ENCODE data around the gene NR2F1-AS1. TPM values are rescaled to one million over a fixed set of nuclear protein-coding genes. Genes with fewer than 3 reads are reported as not detected.
"Not testable (repeated sequence)": the region's sequence is repeated elsewhere in the genome, so short reads cannot be mapped to it uniquely, and the experiment has no call there.

The NR2F1-AS1 gene
- polyA plus RNA-seq, 12 donors = 2.9 to 13.1 (median 5.0) TPM; not detected in 1

DNA sequence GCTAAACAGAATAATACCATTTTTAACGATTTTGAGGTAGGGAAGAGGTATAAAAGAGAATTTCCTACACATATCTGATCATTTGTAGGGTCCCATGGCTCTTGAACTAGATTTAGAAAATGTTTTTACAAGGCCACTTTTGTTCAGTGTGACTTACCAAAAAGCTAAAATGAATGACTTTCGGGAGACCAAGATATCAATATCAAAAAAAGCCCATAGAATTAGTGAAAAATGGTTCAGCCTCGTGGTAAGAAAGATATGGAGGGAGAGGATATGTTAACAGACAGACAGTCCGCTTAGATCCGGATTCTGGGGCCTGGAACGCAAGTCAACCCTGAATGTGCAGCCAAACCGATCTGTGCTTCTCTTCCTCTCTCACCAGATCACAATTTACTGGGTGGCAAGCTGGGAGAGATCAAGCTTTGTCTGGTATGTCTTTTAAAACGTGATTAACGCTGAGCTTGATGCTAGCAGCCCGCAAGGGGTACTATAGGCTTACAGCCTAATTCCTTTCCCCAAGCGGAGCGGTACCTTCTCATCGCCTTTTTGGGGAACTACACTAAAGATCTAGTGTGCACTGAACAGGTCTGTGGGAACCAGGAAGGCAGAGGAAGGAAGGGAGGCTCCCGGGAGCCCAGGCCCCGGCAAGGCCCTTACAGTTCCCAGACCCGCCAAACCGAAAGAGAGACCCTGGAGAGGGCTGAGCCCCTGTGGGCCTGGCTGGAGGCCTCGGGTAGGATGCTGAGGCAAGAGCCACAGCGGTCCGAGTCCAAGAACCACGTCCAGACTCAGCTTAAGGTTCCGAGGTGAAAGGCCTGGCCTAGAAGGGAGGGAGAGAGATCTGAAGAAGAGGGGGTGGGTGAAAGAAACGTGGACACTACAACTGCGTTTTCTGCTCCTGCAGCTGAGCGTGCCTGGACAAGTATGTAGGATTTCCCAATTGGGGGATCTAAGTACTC is 2.9 kb downstream of the NR2F1-AS1 start:
- no peak for DNase-seq

DNA sequence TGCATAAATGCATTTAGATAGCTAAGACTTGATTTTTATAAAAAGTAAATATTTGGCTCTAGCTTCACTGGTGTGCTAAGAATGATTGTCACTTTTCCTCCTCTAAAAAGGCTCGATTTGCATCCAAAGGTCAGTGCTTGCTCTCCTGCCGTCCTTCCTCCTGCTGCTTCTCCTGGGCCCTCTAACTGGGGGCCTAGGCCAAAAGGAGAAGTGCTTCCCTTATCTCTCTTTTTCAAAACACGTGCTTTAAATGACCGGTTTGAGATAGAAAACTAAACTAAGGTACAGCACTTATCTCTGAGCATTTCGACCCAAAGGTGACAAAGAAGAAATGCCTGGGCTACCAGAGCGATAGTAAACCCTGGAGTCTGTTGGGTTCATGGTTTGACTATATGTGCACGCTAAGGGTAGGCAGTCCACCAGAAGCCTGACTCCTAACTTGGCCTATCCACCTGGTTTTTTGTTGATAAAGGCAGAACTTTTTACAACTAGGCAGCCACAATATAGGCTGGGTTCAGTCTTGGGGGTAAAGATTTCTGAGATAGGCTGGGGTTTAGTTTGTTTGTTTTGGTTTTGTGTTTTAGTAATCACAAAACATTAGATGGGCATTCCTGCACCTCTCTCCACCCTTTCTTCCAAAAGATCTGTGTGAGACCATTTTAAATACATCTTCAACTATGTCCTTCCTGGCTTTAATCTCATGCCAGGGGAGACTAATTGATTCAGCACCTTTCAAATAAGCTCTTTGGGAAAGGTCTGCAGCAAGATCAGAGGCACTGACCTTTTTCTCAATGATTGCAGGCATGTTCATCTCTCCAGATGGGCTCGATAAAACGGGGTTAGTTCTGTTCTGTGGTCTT is 3.8 kb downstream of the NR2F1-AS1 start:
- DNase-seq = no peak

DNA sequence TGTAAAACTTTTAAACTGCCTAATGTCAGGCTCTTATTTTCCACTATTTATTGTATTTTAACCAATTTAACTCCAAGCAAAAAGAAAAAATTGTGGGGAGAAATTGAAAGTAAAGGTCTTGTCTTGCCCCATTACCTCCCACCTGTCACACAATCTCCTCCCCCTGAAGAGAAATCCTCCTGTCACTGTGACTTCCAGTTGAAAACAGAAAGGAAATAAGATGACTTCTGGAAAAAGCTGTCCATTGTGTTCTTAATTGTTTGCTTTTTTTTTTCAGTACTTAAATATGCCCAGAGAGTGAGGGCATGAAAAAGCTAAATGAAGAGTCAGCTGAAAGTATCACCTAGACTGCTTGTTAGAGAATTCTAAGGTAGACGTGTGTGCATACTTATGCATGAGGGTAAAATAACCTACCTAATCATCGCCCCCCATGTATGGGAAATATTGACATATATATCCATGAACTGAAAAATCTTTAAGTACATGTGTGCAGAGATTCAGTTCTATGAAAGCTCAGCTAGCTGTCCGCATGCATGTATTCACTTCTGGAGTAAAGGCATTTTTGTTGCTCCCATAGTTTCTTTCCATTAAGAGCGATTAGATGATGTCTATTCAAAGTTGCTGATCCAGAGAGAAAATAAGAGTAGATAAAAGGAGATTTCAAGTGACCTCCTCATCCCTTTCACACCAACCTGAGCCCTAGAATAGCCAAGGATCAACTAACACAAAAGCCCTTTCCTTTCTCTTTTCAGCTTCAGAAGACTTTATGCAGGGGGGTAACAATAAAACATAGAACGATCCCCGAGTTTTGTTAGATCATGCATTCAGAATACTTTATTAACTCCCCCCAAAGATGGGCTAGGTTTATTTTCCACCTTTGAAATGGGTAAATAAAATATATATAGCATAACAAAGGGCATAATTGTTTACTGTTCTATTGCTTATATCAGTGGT is 5.3 kb downstream of the NR2F1-AS1 start:
- no peak for DNase-seq

DNA sequence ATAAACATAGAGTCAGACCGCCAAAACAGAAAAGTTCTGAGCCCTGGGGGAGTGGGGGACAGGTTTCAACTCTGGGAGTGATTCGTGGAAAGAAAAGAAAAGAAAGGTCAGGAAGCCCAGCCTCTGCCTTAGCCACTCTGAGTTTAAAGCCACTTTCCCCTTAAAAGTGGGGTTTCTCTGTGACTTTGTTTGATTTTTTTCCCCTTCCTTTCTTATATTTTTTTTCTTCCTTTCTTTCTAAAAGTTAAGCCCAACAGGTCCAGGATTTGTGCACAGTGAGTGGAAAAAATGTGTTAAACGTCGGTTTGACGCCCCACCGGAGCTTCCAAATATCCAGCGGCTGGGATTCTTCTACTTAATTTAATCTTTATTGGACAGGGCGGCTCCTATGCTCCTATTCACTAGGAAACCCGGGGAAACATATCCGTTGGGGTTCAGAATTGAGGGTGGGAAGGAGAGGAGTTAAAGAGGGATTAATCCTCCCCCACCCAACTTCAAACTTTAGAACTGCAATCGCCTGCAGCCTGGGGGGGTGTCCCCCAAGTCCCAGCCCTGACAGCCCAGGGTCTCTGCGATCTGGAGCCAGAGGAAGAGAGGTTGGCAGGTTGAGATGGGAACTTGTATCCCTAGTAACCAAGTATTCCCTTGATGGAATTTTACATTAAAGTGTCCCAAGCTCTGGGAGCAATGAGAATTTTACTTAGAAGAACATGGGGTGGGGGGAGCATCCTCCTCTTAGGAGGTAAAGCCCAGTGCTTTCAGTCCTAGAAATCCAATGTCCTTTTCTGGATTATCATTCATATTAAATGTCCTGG is 6.3 kb downstream of the NR2F1-AS1 start:
- no peak for DNase-seq

DNA sequence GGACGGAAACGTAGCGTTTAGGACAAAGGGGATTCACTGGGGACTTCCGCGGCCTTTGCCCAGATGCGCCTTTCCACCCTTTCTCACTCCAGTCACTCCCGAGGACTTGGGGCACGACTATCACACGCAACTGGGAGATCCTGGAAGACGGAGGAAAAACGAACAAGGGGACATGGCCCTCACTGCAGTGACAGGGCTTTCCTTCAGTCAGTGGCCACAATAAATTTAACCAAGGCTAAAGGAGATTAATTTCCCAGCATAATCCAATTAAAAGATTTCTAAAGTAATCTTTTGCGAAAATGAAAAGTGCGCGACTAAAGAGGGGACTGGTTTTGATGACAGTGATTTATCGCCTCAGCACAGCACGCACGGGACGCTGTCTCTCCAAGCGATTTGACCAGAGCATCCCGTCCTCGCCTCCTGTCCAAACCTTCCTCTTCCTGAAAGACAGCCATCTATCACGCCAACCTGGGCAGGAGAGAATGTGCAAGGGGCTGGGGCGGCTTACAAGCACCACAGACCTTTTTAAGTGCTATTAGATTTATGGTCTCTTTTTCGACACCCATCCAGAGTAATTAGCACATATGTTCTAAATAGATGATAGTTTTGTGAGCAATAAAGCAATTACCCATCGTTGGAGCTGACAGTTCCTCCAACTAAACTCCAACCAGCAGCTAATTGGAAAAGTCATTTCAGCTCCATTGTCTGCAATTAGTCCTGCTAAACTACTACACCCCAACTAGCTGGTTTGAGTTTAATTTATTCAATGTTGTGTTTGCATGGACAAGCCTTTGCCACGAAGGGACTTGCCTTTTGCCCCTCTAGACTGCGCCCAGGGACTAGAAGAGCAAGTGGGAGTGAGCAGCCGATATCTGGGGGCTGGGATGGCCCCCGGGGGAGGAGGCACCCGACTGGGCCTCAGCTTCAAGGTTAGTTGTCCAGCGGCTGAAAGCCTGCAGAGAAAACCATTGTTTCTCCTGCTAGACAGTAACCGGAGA is 7.4 kb downstream of the NR2F1-AS1 start:
- DNase-seq = no peak

DNA sequence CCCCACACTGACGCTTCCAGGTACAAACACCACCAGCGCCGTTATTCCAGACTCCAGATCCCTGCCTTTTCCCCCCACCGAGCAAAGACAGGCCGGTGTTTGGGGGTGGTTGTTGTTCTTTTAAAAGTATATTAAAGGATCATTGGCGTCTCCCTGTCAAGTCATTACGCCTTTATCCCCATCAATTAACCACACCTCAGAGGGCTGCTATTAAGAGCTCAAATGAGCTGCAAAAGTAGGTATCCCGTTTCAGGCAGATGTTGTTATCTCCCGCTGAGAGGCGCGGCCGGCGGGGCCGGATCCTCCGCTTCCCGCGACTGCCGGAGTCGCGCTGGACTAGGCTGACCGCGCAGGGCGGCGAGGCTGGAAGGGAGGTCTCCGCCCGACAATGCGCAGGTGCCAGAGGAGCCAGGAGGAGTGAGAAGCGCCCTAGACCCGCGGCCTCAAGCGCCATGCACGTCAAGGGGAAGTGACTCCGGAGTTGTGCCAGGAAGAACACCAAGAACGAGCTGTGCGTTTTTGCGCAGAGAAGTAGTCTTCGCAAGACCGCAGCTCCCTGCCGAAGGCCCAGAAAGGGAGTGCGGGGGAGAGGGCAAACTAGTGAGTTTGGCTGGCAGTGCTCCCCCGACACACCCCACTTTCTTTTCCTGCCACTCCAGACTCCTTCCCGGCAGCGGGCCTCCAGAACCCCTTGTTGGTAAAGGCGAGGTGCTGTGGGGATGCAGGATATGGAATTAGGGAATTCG is 8.2 kb downstream of the NR2F1-AS1 start:
- no peak for DNase-seq

DNA sequence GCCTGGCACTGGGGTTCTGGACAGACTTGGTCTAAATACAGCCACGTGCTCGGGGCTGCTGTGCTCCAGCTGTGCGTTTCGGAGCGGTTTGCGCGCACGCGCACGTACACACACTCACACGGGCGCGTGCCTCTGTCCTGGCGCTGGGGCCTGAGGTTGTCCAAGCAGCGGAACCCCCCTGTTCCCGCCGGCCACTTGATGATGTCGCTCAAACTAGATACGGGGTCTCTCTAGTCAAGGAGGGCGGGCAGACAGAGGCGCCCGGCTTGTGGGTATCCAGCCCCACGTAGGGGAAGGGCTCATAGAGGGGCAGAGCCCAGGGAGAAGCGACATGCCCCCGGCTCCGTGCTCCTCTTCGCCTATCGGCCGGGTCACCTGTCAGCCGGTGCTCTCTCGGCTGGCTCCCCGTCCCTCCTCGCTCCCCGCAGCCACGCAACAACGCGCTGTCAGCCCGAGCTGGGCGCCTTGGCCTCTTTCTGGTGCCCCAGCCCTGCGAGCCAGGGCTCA is 8.9 kb downstream of the NR2F1-AS1 start:
- DNase-seq = no peak

DNA sequence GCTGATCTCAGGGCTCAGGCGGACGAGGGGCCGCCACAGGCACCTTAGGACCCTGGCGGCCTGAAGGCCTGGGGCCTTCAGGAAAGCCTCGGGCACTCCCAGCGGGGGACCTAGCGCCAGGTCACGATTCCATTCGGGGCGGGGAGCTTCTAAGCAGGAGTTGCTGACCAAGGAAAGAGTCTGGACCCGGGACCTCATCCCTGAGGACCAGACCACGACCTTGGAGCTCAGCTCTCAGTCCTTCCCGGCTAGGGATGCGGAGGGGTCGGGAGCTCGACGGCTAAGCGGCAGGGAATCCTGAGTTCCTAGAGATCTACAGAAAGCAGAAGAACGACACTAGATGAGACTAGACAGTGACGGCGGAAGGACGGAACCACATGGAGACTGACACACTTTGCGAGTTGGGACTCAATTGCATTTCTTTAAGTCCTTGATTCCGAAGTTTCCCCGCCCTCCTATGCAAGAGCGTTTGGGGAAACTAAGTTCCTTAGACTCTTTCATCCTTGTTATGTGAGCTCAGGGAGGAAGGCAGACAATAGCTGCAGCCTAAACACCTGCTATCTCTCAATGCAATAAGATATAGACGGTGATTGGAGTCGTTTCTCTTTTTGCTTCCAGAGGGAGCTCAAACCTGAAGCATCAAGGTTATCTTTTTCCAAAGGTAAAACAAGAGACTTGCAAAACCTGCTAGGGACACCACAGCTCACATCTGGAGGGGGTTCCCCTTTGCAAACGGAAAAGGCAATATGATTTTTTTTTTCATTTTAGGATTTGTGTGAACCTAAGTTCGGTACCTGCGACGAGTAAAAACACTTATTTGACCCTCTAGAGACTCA is 9.7 kb downstream of the NR2F1-AS1 start:
- DNase-seq = no peak

DNA sequence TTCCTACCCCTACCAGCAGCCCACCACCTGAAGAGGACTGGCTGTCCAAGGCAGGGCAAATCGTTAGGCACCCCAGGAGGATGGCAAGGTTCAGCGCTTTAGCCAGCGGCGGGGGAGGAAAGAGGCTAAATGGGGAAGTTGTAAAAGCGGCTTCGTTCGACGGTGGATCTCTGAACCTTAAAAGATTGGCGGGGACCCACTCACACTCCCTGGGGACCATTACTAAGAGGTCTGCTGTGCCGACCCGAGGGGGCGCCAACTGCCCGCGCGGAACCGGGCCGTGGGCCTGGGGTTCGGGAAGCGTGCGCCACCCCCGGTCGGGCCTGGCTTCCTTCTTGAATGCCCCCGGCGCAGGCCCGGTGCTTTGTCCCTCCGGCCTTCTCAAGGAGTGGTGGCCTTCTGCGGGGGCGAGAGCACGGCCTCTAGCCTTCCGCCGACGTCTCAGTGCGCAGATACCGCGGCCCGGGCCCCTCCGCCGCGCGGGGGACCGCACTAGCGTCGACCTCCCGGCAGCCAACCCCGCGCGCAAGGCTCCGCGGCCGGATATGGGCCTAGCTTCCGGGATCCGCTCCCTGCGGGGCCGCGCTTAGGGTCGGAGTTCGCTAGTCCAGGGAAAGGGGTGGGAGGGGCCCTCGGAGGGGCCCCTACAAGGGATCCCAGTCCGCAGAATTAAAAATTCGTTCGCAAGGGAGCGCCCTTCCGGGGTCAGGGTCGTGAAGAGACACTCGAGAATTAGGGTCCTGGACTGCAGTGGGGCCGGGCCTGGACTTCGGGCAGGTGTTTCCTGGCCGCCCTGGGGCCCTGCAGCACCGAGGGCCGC is 10.5 kb downstream of the NR2F1-AS1 start:
- no peak for DNase-seq

DNA sequence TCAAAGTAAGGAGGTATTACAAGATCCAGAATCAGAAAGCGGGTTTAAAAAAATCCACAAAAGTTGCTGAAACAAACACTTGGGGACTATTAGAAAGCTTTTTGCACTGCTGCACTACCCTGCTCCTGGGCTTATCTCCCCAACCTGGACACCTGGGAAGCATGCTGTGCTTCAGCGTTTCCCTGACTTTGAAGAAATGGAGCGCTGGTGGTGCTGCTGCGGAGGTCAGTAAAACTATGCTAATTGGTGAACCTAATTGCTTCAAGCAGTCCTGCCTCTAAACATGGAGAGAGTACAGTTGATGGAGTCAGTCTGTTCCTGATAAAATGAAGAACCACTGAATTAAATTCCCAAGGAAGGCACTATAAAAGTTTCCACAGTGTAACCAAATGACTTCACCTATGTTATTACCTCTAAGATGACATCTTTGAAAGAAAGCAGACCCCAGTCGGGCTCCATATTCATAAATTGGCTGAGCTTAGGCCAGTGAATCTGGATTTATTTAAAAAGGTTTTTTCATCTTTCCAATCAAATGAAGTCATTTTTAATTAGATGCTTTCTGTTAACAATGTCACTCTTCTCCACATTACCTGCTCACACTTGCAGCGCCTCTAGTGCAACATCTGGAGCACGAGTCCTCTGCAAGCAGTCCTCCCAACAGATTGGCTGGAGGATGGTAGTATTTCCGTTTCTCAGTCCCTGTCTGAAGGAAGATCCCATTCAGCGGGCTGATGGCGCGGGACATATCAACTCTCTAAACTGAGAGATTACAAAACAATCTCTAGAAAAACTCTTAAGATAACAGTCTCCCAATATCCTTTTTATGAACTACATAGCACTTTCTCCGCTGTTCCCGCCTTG is 11.5 kb downstream of the NR2F1-AS1 start:
- DNase-seq = no peak

DNA sequence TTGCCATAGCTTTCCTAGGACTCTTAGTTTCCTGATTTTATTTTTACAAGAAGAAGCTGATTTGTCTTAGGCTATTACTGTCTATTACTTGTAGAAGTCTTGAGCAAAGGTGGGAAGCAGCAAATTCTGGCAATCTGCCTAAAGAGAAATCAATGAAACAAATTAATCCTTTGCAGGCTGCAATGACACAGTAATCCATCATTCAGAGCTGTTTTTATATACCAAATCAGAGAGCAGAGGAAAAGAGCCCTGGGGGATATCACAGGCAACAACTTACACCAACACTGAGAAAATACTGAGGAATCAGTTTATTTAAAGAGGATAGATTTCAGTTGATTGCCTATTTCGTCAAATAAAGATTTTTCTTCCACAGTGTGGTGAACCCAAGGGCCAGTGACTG is 13.6 kb downstream of the NR2F1-AS1 start:
- no peak for DNase-seq

- DNase-seq = no peak
Observed at GRCh38 chr5:93566091-93566490, 14.9 kb downstream of the NR2F1-AS1 start.

- no peak for DNase-seq
Observed at GRCh38 chr5:93557021-93557604, 23.9 kb downstream of the NR2F1-AS1 start.

- not testable (repeated sequence) for DNase-seq
Observed at GRCh38 chr5:93549594-93549993, 31.4 kb downstream of the NR2F1-AS1 start.

- no peak for DNase-seq
Observed at GRCh38 chr5:93545872-93546271, 35.1 kb downstream of the NR2F1-AS1 start.

Measured in muscle of arm (tissue), 12 donors.